HG03108 (cell line): ENCODE measurements around the gene ZBTB24.

ENCODE experiments used
- ATAC-seq: cut with Tn5 transposase; IDR thresholded peaks from one replicate; pipeline ENCODE4 v1.9.1; 2021; ENCODE audit warnings: moderate library complexity; ENCODE audit not compliant: unreplicated experiment

Gene ZBTB24

DNA sequence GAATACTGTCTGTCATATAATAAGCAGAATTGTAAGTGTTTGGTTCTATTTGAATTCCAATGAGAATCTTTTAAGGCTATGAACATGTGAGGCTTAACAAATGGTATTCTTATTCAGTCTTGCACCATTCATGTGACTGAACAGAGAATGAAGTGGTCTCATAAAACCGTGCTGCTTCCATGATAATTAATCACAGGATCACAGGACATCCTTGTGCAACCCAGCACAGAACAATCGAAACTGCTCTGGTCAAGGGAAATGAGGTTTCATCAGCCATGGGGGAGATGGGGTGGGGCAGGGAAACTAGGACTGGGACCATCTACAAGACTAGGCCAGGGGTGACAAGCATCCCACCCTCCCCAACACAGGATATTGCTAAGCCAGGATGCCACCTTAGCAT lies 48.6 kb downstream of the ZBTB24 start:
- ATAC-seq, result no peak

DNA sequence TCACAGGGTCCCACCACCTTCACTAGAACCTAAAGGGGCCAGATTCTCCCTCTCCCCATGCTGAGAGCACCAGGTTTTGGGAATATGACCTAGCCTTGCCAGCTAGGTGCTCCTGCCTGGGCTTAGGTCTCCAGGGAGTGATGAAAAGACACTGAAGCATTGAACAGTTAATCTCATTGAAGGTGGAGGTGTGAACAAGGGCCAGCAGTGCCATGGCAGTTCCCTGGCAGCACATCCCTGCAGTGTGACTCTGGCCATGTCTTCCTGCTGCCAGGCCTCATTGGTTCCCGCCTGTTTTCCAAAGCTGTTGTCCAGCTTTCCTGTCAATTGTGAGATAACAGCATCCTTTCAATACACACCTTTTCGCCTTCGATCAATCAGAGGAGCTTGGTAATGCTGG lies 53.5 kb downstream of the ZBTB24 start:
- ATAC-seq, result no peak

DNA sequence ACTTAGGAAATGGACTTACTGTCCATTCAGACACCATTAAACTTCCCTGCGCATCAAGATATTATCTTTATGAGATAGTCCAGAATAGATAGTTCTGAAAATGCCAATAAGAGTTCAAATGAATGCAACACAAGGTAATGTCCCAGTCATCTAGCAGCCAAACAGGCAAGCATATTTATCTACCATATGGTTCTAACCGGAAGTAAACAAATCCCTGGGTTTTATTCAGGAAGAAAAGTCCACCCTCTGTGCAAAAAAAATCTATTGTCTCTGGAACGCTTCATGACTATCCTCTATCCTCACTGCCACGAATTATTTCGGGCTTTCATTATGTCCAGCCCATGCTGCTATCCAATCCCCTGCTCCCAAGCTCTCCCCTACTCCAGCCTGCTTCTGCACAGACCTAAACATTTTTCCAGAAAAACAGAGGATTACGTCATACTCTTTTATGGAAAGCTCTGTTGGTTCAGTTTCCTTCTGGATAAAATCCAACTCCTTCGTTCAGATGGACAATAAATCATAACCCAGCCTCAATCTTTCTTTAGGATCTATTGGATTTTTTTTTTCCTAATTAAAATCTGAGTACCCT lies 54.0 kb downstream of the ZBTB24 start:
- no peak for ATAC-seq

DNA sequence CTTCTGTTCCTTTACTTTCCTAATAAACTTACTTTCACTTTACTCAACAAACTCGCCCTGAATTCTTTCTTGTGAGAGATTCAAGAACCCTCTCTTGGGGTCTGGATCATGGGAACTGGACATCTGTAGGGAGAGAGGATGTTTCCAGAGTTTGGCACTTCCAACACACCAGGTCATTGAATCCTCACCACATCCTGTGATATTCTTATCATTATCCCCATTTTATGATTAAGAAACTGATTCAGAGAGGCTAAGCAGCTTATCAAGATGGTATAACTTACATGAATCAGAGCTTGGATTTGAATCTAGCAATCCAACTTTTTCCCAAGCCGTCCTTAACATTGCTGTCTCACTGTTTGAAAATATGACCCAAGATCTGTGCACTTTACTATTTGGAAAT lies 58.1 kb downstream of the ZBTB24 start:
- ATAC-seq, result no peak

DNA sequence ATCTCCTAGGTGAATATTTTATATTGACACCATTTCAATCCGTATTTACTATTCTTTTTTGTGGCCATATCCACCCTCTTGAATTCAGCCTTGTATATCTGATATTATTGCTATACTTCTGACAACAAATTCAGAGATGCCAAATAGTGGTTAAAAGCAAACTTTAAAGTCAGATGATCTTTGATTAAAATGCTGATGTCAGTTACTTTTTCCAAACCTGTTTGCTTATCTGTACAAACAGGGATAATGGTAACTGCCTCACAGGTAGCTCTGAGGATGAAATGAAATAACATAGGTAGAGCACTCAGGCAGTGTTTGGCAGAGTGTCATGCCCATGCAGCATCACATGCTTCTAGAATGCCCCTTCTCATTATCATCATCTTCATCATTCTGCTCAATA lies 61.8 kb downstream of the ZBTB24 start:
- no peak for ATAC-seq

DNA sequence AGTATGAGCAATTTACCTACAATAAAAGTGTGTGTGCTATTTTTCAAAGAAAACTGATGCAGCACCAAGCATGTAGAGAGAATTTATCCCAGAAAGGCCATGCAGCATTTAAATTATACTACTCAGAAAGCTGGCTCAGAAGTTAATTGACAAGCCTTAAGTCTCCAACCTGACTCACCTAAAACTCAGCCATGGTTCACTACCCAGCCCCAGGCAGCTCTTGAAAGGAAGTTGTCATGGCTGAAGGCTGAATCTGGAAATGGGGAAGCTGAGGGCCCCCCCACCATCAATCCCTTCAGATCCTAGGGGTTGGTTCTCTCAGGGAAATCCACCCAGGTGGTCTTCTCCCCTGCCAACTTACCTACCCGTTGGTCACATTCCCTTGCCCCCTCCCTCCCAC lies 62.3 kb downstream of the ZBTB24 start:
- no peak for ATAC-seq

DNA sequence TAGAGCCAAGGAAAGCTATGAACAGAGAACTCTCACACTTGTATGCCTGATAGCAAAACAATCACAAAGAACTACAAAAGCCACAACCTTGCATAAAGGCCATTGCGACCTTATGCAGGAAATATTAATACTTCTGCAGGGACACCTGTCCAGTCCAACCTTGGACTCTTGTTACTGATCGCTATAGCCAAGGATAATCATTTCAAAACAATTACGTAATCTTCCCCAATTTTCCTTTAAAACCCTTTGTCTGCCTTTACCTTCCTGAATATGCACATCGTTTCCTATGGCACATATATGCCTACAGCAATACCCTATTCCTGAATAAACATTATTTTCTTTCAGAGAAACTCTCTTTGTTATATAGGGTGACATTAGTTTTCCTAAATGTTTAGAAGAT lies 65.4 kb downstream of the ZBTB24 start:
- ATAC-seq, result no peak
